Stimulated activated CD8-positive, alpha-beta memory T cell treated with anti-CD3 and anti-CD28 coated beads, Interleukin-15, amount 100 ng/mL, for 48 hours (primary cell): ENCODE measurements around the gene DIAPH3.

Source experiments
- DNase-seq, 2 donors: peaks; one replicate each; pipeline ENCODE4 v3.0.0-alpha.2; 2020; ENCODE audit warnings: low read depth in 2 of 2

Gene DIAPH3

DNA sequence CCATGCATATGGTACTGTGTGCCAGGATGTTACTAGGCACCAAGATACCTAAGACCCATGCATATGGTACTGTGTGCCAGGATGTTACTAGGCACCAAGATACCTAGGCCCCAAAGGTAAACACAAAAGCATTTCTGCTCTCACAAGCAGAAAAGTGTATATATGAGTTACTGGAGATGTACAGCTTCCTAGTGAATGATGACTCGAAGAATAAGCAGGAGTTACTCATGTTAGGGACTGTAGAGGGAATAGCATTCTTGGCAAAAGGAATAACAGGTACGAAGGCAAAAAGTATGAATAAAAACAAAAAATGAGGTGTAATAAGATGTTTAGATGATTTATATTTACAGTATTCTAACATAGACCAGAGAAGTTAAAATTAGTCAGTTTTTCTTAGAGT is 383.7 kb downstream of the DIAPH3 start:
- DNase-seq: no peak

DNA sequence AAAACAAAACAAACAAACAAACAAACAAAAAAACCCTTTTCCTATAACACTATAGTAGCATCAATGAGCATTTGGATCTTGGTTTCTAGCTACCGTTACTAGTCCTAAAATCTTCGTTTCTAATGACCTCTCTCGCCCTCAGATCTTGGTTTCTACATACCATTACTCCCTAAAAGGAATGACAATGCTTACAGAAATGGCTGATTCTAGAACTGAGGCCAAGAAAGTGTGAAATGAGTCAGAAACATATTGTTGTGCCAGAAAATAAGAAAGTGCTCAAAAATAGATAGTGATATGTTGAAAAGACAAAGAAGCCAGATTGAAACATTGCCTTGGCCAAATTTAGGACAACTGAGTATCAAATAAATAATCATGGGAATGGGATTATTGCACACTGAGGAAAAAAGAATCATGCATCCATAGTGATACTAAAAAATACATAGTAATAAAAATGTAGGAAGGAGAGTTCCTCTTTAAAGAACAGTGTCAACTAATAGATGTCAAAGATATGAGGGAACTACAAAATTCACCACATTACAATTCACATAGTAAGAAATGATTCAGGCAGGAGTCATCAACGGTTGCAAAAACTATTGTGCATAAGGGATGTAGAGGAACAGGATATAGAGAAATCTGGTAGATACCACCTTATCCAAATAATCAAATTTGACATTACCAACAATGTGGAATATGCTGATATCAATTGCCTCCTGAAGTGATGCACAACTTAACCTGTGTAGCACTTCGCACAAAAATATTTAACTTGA is 386.6 kb downstream of the DIAPH3 start:
- DNase-seq: no peak

DNA sequence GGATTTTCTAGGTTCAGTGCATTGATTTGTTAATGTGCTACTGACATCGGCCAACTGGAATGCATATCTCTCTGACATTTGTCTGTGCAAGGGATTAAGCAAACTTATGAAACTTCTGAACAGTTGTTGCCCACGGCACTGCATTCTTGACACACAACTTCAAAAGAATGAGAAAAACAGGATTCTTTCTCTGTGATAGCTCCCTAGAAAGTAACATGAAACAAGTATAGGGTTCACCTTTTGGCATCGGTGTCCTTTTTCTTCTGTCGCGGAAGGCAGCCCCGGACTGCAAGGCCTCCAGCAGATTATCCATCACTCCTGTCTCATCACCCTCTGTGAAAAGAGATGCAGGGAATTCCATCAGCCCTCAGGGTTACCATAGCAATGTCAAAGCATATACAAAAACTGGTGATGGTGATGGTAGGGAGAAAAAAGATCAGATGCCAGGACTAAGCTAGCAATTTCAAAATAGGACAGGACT is 389.2 kb downstream of the DIAPH3 start:
- no peak for DNase-seq

DNA sequence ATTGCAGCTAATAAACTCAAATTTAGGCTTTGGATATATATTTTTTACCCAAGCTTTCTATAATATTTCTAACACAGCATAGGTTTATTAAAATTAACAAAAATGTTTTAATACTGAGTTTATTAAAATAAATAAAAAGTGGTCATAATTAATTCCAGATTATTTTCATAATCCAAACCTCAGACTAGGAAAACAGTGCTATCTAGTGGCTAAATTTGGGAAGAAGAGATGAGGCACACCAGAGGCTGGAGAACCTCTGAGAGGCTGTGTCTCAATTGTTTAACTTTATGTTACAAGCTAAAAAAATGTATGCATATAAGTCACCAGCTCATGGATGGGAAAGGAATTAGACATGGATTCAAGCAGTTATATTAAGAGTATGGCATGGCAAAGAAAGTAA is 392.5 kb downstream of the DIAPH3 start:
- DNase-seq: no peak

DNA sequence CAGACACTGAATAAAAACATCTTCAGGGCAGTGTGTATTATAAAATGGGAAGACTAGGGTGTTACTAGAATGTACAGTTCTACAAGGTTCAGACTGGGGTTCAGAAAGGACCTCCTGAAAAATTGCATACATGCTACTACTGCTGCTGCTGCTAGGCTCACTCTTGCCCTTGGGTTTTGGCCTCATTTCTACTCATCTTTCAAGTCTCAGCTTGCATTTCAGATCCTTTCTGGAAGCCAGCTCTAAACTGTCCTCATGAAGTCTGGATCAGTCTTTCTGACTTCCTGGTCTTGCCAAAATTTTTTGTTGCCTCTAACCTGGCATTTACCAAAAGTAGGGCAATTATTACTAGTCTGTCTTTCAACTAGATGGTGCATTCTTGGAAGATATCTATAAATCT is 393.3 kb downstream of the DIAPH3 start:
- no peak for DNase-seq

DNA sequence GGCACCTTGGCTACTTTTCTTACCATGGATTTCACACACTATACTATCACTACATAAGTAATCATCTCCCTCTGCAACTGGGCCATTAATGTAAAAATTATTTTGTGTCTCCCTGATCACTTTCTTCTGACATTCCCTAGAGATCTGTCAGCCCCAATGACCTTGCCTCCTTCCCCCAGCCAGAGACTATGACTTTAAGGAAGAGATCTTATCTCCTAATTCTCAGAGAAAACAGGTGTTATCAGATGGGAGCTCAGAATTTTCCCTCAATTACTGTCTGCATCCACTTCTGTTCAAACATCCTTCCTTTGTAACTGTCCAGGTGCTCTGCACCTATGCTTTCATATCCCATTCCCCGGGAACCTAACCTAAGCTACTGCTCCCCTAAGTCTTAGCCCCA is 397.5 kb downstream of the DIAPH3 start:
- DNase-seq: no peak

DNA sequence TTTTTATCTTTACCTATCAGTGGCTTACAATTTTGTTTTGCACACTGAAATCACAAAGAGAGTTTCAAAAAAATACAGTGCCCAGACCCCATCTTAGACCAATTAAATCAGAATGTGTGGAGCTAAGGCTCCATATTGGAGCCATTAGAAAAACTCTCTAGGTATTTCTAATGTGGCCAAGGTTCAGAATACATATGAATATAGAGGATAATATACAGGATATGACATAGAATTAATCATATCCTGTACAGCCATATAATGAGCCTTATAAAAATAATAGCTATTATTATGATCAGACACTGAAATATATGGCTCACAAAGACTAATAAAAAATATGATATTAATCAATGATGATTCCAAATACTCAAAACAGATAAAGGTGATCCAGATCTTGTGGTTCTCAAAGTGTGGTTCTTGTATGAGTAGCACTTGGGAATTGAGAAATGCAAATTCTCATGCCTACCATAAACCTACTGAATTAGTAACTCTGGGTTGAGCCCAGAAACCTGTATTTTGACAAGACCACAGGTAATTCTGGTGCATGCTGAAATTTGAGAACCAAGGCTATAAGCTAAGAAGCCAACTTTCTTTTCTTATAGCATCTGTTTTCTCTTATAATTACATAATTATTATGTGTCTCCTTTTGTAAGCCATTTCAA is 408.0 kb downstream of the DIAPH3 start:
- DNase-seq: no peak

DNA sequence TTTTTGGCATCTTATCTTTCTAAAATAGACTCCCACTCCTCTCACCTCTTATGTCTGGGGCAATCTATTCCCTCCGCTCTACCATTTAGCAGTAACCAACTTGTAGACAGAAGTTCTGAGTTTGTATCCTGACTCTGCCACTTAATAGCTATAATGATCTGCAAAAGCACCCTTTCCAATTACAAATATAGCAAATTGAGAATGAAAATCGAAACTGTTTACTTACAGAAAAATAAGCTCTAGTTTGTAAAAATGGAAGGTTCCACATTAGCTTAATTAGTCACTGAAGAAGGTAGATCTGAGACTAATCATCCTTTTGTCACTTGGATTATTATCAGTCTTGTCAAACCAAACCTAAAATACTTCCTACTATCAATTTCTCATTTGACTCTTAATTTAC is 409.3 kb downstream of the DIAPH3 start:
- DNase-seq: no peak

DNA sequence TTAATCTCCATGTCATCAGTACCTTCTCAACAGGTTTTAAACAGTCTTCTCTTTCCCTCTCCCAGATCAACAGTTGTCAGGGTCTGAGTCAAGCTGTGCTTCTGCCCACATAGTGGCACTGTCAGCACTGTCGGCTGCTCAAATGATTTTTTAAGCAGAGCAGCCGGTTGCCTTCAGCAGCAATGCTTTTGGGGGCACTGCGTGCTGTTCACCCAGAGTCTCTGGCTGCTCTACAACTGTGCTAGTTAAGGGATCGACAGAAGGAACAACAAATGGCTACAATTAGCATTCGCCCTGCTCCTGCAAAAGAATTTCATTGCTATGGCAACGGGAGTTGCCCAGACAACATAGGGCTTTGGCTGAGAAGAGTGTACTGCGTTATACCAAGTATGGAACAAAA is 412.9 kb downstream of the DIAPH3 start:
- no peak for DNase-seq

DNA sequence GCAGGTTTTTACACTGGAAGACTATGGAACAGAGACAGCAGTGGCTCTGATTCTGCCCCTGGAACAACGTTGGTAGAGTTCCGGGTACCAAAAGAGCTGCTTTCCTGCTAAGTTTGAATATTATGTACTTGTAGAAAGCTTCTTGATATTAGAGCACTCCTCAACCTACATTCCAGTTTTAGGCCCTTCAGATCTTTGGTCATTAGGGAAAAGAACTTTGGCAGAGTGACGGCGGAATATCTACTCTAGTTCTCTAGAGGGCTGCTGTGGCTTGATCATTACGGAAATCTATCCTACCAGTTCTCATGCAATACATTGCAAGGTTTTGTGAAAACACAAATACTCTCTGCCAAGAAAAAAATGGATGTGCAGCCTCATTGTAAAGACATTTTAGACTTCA is 415.7 kb downstream of the DIAPH3 start:
- no peak for DNase-seq

DNA sequence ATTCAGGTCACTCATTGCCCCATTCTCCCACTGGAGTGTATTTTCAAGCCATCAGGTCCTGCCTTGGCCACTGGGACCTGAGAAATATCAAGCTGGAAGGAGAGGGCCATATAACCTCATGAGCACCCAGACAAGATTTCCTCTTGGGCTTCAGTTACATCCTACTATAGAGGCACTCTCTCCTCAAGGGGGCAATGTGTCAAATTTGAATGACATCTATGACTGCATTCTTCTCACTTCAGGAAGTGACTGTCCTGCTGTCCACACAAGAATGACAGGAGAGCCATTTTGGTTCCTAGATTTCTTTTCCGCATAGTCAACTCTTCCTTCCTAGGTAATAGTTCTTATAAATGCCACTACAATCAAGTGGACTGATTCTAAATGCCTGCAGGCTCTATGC is 416.2 kb downstream of the DIAPH3 start:
- DNase-seq: no peak

DNA sequence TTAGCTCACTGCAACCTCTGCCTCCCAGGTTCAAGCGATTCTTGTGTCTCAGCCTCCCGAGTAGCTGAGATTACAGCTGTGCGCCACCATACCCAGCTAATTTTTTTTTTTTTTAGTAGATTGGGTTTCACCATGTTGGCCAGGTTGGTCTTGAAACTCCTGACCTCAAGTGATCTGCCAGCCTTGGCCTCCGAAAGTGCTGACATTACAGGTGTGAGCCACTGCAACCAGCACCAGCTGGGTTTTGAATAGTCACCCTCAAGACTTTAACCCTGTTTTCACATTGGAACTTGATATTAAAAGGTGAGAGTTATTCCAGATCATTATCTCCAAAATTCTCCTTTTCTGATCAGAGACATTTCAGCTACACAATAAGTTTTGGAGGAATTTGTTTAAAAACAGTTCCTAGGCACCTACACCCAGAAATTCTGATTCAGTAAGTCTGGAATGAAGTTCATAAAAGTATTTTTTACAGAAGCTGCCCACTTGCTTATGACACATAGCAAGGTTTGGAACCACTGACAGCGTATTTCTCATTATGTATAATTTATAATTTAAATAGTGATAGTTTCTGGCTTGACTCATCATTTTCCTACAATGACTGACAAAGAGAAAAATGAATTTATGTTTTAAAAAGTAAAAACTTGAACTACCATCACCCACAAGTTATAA is 417.3 kb downstream of the DIAPH3 start:
- no peak for DNase-seq

DNA sequence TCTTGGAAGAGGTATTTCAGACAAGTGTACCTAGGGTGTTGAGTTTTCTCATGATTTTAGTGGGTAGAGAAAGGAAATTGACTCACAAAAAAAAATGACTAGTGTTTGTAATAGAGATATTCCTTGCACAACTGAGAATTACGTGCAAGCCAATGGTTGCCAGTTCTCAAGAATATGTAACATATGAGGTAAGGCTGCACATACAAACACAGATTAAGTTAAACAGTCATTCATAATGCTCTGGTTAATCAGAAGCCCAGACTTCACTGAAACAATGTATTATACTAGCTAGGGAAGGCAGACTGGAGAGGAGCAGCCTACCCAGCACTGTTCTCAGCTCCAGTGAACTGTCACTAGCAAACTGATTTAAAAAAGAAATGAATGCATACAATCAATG is 418.3 kb downstream of the DIAPH3 start:
- DNase-seq: no peak

DNA sequence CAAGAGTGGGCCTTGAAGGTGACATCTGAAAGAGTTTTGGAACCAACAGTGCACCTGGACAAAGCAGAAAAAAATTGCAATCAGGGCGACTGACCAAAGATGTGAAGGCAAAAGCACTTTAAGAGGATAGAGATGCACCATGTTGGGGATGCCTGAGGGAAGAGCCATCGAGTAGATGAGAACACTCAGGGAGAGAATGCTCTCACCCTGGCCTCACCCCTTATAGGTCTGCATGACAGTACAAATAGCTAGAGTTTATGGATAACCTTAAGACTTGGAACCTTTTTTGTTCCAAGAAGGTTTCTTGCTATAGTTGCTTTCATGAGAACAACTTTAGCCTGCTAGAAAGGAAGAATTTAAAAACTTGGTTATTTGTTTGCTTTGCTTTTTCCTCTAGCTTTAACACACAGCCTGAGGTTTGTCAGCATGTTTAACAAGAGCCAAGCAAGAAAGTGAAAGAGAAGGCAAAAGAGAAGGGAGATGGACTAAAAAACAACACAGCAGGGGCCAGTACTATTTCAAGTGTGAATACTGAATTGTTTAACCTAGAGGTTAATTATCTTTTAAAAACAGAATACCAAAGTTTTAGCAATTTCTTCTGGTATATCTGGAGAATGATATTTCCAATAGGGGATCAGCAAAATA is 418.9 kb downstream of the DIAPH3 start:
- no peak for DNase-seq

DNA sequence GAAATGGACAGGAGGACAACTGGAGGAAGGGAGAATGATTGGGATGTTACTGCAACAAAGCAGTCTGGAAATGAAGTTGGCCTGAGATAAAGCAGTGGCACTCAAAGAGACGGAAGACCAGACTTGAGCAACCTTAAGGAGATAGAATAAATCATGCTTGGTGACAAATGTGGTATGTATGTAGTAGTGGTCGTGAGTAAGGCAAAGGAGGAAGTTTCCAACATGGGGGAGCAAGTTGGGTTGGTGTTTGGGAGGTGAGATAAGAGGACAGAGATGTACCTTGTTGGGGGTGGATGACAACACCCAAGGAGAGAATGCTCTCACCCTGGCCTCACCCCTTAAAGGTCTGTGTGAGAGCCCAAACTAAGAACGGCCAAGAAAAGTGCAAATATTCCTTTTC is 420.5 kb downstream of the DIAPH3 start:
- DNase-seq: no peak

DNA sequence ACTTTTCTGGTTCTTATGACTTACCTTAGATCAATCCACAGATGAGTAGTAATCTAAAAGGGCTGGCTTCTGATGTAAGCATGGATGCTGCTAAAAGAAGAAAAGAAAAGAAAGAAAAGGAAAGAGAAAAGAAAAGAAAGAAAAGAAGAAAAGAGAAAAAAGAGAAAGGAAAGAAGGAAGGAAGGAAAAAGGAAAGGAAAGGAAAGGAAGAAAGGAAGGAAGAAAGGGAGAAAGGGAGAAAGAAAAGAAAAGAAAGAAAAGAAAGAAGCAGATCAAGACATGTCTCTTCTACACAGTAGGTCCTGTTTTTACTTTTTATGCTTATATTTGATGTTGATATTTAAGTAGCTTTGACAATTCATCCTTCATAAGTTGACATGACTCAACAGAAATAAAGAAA is 421.3 kb downstream of the DIAPH3 start:
- DNase-seq: no peak

DNA sequence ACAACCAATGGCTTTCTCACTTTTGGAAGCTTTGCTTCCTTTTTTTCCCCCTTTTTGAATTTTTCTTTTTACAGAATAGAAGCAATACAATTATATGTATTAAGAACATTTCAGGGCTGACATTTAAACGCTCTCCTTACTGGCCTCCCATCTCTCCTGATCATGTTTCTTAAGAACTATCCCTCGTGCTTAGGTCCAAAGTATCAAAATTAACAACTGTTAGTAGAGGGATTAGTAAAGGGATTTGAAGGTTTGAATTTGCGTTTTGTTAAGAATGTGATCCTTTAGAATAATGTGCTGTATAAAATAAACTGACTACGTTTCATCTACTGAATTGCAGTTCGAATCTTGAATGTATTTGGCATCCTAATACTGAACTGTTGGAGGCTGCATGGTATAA is 424.8 kb downstream of the DIAPH3 start:
- no peak for DNase-seq

DNA sequence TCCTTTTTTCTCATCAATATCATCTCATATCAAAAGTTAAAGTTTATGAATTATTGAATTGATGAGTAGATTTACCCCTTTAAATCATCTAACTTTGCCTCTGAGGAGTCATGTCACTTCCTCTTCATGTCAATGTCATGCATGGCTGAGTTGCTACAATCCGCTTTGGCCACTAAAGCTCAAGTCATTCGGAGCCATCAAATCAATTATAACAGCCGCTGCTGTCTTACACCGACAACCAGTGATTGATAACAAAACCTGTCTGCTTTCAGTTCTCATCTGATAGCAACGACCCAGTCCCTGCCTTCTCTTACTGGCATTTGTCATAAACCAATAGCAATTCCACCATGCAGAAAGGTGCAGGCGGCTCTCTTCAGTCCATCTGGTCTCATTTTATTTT is 429.3 kb downstream of the DIAPH3 start:
- no peak for DNase-seq

DNA sequence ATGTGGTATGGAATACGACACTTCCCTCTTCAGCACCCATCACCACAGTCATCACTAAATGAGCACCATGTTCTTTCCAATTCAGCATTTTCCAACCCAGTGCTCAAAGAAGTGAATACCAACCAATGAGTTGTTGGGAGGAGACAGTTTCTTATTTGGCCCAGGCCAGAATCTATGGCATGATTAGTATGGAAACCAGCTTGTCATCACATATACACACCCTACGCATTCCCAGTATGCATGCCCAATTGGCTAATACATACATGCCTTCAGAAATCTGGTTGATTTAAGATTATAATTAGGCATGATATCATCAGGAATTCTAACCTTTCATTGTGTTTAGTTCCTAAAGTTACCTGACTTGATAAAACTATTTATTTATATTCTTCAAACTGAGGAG is 430.0 kb downstream of the DIAPH3 start:
- DNase-seq: no peak

DNA sequence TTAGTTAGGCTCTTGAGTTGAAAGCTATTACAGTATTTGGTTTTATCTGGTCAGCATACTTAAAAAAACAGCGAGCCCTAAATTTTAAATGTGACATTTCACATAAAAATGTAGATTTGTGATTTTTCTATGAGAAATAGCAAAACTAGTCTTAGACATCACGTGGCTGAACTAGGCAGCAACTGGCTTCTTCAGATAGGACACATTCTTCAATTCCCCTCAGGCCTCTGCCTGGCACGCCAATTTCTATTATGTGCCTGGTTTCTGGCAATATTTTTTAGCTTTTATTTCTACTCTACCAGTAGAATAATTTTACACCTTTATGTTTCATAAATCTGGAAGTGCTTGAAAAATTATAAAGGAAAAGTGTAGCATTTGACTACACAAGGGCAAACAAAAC is 433.7 kb downstream of the DIAPH3 start:
- DNase-seq: no peak

DNA sequence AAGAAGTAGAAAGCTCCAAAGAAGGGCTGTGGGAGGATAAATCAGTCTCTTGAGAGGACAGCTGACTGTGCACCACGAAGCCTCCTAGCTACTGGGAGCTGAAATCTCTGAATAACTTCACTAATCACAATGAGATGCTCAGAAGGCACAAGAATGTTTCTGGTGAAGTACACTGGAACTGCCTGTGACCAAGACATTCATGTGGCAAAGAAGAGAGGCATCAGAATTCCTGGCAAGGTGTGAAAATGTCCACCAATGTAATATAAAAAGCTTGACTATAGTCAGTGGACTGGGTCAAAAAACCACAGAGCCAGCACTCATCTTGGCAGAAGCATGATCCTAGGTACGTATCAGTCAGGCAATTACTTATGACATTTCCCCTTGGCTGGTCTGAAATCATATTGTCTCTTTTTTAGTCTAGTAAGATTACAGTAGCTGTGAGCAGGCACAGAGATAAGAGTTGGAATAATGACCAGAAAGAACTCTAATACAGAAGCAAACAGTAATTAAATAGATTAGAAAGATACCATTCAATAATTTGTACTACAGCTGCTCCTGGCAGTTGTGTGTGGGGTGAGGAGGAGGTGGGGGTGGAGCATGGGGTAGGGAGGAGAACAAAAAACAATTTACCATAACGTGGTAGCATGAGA is 434.7 kb downstream of the DIAPH3 start:
- DNase-seq: no peak
